NCI-H526 treated with DMSO at 0.1 percent for 48 hours (cell line): ENCODE measurements around the gene HK1.
"Not testable (repeated sequence)": the region's sequence is repeated elsewhere in the genome, so short reads cannot be mapped to it uniquely, and the experiment has no call there.

Experiments used
- DNase-seq: peaks from one replicate; lab custom pipeline; 2025; lab: John Stamatoyannopoulos, UW

The HK1 gene

DNA sequence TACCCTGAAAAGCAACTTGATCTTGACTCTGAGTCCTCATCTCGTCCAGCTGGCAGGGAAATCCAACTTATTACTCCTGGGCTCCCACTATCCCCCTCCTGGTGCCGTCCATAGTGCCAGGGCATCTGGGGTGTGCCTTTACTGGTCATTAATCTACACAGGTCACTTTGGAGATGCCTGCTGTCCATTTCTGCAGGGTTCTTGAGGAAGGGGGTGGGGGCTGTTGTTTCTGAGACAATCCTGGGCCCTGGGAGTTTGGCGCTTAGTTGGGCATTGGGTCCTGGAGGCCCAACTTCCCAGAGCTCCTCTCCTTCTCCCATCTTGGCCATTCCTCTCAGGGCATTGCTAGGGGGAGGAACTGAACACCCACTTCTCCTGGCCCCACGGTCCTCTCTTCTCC, 144.4 kb downstream of the HK1 start:
- DNase-seq = no peak

DNA sequence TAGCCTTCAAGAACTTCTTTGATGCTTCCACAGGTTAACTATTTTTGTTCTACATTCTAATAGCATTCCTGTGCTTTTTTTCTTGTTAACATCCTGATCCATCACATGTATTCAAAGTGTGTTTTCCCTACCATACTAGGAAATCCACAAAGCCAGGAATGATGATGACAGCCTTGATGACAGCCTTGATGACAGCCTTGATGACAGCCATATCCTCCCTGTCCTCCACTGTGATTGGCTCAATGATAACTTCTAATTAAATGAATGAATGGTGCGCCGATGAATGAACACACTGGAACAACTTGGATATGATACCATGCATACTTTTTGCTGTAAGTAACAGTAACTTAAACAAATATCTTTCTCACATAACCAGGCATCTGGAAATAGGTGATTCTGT, 146.7 kb downstream of the HK1 start:
- DNase-seq = no peak

DNA sequence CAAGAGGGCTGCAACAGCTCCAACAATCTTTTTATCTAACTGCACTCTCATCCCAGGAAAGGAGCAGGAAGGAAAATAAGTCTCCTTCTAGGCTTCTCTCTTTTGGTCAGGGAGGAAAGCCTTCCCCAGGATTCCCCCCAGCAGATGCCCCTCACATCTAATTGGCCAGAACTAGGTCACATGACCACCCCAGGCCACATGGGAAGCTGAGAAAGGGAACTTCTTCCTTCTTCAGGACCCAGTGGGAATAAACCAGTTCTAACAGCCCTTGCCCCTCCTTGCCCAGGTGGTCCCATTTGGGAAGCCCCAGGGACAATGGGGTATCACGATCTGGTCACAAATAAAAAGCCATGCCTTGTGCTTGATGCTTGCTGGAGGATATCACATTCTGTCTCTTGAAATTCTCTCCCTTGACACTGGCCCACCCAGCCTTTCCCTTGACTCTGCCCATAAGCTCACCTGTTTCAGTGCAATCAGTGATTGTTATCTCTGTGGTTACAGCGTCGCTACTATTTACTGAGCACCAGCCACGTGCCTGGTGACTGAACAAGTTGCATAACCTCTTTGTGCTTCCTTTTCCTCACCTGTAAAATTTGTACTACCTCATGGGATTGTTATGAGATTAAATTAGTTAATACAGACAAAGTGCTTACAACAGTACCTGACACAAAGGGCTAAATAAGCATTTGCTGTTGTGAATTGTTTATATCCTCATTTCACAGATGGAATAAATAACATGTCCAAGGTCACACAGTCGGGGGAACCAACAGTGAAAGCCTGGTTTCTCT, 147.4 kb downstream of the HK1 start:
- DNase-seq = peak; percentile 12

DNA sequence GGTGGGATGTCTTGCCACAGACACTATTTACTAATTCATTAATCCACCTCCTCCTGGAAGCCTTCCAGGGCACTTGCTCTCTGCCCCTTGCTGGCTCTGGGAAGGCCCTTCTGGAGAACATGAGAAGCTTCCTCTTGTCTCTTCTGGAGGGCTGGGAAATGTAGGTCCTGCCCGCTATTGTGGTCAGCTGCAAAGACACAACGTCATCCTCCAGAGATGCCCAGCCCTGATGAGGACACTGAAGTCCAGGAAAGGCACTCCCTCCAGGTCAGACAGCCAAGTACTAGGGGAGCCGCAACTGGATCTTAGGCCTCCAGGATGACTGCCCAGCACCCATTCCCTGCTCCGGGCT, 148.1 kb downstream of the HK1 start:
- DNase-seq = no peak

DNA sequence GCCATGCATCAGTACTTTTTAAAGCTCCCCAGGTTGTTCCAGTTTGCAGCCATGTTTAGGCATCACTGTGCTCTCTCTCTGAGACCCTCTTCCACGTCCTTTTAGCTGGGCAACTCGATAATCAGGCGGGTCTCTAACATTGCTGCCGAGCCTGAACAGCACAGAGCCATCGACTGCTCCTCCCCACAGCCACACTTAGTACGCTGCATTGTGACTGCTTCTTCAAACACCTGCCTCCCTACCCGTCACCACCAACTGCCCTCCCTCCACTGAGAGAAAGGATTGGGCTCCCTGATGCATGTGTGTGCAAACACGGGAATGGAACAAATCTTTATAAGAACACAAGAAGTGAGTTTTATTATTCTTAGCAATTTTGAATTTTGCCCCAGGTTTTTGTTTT, 149.9 kb downstream of the HK1 start:
- DNase-seq = no peak

DNA sequence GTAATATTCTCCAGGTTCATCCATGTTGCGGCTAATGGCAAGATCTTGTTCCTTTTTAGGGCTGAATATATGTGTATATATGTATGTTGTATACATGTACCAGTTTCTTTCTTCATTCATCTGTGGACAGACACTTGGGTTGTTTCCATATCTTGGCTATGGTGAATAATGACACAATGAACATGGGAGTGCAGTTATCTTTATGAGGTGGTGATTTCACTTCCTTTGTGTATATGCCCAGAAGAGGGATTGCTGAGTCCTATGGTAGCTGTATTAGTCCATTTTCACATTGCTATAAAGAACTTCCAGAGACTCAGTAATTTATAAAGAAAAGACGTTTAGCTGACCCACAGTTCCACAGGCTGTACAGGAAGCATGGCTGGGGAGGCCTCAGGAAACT, 155.9 kb downstream of the HK1 start:
- no peak for DNase-seq

DNA sequence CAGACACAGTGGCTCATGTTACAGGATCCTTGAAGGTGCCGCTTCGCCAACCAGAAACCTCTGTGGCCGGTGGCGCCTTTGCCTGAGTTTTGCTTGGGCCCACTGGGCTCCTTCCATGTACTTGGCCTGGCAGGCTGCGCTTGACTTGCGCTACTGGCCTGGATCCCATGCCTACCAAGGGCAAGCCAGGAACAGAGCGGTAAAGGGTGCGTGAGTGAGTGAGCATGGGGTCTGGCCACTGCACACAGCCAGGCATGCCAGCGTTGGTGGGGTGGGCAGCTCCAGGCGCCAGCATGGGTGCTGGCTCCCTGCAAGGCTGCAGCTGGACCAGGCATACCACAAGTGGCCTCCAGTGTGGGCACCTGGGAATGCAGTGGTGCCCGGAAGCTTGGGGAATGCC, 156.6 kb downstream of the HK1 start:
- no peak for DNase-seq

DNA sequence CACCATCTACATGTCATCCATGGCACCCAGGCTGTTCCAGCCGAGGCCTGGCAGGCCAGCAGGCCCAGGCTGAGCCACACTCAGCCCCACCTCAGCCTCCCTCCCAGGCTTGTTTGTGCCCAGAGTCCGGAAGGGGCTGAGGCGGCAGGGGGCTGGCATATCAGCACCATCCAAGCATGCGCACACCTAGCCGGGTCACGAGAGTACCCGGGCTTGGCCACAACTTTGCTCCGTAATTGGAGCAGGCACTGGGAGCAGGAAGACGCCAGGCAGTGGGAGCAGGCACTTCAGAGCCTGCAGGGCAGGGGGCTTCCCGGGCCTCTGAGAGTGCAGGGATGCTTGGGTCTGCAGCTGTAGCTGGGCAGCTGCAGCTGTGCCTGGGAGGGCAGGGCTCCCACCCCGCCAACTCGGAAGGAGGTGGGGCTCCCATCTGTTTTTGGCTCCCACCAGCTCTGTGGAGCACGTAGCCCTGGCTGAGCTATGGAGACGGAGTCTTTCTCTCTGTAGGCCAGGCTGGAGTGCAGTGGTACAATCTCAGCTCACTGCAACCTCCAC, 157.7 kb downstream of the HK1 start:
- no peak for DNase-seq

DNA sequence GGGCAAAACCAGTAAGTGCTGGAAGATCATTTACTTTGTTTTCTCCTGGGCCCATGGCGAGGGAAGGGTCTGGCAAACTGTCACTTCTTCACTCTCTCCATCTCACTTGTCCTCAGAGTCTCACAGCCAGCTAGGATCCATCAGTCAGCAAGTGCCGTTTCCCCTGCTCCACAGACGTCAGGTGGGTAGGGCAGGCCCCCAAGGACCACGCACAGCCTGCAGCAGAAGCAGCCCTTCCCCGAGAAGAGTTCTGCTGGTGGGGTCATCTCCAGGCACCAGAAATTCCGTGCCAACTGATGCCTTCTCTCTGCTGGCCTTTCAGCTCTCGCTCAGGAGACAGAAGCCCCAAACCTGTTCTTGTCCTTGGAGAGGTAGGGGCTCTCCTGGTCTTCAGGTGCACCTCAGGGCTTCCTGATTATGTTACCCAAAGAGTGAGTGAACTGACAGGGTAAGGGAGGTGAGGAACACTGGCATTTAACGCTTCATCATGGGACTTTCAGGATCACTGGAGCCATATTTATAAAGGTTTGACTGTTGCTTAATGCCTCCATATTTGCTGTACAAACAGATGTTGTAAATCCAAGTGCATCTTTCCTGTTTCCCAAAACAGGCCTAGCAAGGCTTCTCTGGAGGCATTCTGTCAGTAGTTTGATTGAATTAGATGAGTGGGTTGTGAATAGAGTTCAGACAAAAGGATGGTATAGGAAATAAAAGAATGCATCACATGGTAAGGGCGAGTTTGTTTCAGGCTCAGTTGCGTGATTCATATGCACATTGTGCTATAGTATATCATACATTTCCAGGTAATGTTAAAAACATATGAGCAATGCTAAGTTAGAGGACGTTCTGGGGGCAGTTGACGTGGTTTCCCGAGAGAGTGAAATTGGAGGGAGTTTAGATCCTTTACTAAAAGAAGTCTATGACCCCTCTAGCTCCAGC, 159.3 kb downstream of the HK1 start:
- DNase-seq = no peak

DNA sequence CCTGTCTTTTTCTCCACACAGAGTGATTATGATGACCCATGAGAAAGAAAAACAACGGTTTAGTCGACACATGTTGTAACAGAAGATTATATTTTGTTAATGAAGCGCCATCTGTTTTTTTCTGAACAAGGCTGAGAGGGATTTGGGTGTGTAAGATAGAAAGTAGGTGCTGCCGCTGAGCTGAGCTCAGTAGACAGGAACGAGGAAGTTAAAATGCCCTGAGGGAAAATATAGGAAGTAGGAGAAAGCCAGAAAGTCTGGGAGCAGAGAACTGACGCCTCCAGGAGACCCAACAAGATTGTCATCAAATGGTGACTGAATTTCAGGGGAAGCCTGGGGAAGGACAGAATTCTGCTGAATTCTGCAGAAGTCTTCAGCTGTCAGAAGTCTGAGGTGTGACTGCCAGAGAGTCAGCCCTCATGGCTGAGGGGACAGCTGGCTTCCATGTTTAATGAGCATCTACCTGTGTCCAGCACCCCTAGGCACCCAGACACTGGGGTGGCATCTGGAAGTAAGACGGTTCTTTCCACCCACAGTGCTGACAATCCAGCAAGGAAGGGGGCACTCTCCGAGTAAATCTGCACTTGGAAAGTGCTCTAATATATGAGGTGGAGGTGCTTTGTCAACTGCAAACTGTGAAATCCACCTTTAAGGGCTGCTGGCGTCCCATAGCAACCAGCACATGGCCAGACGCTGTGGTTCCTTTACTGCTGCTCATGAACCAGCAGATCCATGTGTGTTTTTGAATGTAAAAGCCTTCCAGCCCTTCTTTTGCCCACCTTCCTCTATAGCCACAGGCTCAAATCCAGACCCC, 160.4 kb downstream of the HK1 start:
- DNase-seq = no peak

DNA sequence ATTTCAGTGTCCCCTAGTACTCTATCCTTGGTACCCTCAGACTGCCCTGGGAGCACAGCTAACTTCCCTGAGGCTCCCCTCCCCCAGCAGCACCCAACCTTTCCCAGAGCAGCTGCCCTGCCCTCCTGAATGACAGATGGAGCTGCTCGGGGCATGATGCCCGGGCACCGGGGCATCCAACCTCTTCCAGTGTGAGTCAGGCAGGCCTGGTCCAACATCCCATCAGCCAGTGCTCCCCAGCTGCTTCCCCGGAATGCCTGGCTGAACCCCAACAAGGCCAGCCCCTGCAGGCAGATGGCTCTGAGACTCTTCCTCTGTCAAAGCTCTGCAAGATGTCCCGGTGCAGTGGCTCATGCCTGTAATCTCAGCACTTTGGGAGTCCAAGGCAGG, 161.0 kb downstream of the HK1 start:
- DNase-seq = no peak

DNA sequence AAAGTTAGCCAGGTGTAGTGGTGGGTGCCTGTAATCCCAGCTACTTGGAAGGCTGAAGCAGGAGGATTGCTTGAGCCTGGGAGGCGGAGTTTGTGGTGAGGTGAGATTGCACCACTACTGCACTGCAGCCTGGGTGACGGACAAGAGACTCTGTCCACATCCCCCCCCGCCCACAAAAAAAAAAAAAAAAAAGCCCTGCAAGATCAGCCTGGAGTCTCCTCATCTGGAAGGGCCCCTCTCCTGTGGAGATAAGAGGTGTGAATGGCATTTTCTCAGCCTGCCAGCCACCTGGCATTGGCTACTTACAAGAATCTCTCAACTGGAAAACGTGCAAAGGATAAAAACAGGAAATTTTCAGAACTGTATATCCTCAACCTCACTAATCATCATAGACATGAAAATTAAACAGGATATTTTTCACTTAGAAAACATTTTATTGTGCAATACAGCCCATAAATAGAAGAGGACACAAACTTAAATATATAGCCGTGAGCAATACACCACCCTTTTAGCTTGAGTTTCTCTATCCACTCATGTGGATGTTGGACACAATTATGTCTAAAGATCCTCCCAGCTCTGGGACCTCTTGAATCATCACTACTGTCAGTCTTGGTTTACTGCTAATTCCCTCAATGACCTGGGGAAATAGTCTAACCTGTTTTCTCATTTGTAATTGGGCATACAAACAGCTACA, 161.7 kb downstream of the HK1 start:
- DNase-seq = no peak

DNA sequence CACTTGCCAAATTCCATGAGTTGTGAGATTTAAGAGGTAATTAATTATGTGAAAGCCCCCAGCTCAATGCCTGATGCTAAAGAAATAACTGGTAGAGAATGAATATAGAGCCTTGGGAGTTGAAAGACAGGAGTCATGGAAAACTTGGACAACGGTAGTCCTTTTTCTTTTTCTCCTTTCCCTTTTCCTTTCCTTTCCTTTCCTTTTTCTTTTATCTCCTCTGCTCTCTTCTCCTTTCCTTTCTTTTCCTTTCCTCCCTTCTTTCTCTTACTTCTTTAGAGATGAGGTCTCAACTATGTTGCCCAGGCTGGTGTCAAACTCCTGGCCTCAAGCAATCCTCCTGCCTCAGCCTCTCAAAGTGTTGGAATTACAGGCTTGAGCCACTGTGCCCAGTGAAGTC, 165.1 kb downstream of the HK1 start:
- no peak for DNase-seq

DNA sequence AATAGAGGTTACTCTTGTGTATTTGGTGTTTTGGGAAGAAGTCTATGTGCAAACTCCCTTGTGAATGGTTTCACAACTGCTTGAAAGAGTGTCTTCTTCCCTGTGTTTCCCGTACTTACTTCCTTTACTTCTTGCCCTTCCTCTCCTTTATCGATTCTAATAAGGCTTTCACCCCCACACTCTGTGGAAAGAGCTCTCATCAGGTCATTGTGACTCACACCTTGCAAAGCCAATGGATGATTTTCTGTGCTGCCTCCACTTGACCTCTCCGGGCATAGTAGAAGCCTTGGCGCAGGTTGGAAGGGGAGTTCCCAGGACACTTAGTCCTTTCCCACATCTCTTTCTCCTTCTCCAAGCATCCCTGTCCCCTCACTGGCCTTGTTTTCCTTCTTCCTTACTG, 166.7 kb downstream of the HK1 start:
- DNase-seq = no peak

DNA sequence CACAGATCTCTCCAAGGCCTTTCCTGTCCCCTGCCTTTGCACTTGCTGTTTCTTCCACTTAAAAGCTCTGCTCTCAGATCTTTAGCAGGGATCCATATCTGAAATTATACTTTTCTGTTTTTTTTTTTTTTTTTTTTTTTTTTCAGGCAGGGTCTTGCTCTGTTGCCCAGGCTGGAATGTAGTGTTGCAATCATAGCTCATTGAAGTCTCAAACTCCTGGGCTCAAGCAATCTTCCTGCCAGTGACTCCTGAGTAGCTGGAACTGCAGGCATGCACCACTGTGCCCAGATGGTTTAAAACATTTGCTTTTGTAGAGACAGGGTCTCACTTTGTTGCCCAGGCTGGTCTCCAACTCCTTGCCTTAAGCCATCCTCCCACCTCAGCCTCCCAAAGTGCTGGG, 167.9 kb downstream of the HK1 start:
- DNase-seq = no peak

DNA sequence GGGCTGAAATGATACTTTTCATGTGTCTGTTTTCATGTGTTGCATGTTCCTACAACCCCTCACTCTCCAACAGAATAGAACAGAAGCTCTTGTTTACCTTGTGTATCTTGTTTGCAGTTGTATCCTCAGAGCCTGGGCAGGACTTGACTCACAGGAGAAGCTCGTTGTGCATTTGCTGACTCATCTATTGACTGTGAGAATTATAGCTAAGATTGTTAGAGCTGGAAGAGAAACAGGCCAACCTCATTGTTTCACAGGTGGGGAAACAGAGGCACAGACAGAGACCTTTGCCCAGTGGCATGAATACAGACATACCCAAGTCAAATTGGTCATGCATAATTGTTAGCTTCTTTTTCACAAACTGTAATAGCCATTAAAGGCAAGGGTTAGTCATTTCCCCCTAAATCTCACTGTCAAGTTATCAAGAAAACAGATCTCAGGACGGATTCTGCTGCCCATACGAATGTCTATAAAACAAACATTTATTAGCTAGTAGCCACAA, 168.4 kb downstream of the HK1 start:
- DNase-seq = no peak

DNA sequence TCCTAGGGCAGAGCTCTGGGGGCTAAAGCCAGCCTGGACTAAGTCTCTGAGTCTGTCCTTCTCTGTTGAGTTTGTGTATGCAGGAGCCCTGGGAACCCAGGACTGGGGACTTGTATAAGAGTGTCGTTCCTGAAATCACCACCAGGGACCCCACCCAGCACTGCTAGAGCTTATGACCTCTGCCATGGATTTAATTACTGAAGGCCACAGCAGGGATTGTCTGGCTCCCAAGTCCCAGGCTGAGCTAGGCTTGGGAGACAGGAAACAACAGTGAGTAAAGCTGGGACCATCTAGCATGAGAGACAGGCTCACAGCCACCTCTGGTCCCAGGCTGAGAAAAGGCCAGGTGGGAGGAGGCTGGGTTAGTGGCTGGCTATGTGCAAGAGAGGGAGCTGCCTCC, 171.5 kb downstream of the HK1 start:
- peak; percentile 6 for DNase-seq

DNA sequence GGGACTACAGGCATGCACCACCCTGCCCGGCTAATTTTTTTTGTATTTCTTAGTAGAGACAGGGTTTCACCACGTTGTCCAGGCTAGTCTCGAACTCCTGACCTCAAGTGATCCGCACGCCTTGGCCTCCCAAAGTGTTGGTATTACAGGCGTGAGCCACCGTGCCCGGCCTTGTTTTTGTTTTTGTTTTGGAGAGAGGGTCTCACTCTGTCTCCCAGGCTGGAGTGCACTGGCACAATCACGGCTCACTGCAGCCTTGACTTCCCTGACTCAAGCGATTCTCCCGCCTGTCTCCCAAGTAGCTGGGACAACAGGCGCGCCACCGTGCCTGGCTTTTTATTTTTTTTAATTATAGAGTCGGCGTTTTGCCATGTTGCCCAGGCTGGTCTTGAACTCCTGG, 172.1 kb downstream of the HK1 start:
- DNase-seq = not testable (repeated sequence)

DNA sequence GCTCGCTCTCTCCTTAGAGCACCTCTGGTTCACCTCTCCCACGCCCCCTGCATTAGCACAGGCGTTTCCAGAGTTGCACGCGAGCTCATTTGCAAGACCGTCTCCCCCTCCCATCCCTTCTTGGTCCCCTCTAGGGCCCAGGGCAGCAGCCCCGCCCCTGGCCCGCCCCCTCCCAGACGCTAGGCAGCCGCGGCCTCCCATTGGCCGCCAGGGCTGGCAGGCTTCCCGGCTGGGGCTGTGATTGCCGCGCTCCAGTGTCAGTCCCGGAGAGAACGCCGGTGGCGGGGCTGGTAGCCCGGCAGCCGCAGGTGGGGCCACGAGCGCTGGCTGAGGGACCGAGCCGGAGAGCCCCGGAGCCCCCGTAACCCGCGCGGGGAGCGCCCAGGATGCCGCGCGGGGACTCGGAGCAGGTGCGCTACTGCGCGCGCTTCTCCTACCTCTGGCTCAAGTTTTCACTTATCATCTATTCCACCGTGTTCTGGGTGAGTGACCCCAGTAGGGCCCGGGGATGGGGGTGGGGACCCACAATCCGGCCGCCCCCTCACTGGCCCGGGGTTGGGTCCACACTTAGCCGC, 173.0 kb downstream of the HK1 start, which contains the start of gene TSPAN15:
TSPAN15 (plus strand) TSS at position 257 of the 575 bp plus-strand sequence; CDS start at position 387, 130 bp downstream.
- peak; percentile 91 for DNase-seq
